Activated CD8-positive, alpha-beta T cell treated with anti-CD3 and anti-CD28 coated beads for 36 hours (primary cell): Measurements from ENCODE around the gene DEFB108B. TPM values are rescaled to one million over a fixed set of nuclear protein-coding genes. Genes with fewer than 3 reads are reported as not detected.
A peak's percentile ranks its signal among the peaks of the same experiment; 100 is the strongest.
"Not testable (repeated sequence)": the region's sequence is repeated elsewhere in the genome, so short reads cannot be mapped to it uniquely, and the experiment has no call there.

ENCODE experiments used
- ATAC-seq: fragments of 200-7000 bp; cut with Tn5 transposase; one replicate; pipeline ENCODE4 v1.10.0; 2021; ENCODE audit warnings: mild to moderate bottlenecking, moderate library complexity
- CTCF ChIA-PET: fragments of 350-600 bp; sonication (Branson Sonifier 250); formaldehyde crosslinking; loops from one replicate; lab custom pipeline; 2021; ENCODE audit warnings: antibody characterized with exemption; lab: Charles Lee
- POLR2A ChIA-PET: fragments of 350-600 bp; sonication (Branson Sonifier 250); formaldehyde crosslinking; loops from one replicate; lab custom pipeline; 2021; ENCODE audit warnings: antibody characterized with exemption; lab: Charles Lee
- DNase-seq: peaks from one replicate; pipeline ENCODE4 v3.0.0-alpha.2; 2020
- H3K27ac Mint-ChIP-seq: one replicate; pipeline ENCODE4 v1.8.0; 2021; ENCODE audit warnings: mild to moderate bottlenecking, mixed read lengths
- H3K27me3 Mint-ChIP-seq: one replicate; pipeline ENCODE4 v1.8.0; 2021; ENCODE audit warnings: mixed read lengths
- H3K36me3 Mint-ChIP-seq: one replicate; pipeline ENCODE4 v1.8.0; 2021; ENCODE audit warnings: low read depth, mixed read lengths
- H3K4me1 Mint-ChIP-seq: one replicate; pipeline ENCODE4 v1.8.0; 2021; ENCODE audit warnings: low read depth, mixed read lengths
- H3K4me3 Mint-ChIP-seq: one replicate; pipeline ENCODE4 v1.8.0; 2021; ENCODE audit warnings: mild to moderate bottlenecking, moderate library complexity, mixed read lengths
- H3K9me3 Mint-ChIP-seq: one replicate; pipeline ENCODE4 v1.8.0; 2021; ENCODE audit warnings: mixed read lengths
- intact Hi-C: fragments of 100-400 bp; cut with micrococcal nuclease; formaldehyde crosslinking; loops from one replicate; pipeline ENCODE4 v1.10.0; 2022
- total RNA-seq, 2 experiments: library from RNA; stranded (reverse); gene quantifications; one replicate each; pipeline ENCODE4 v1.2.3, GENCODE V29; 2021
- TF ChIP-seq, protein P1 (sequence below): fragments of 200-600 bp; IDR thresholded peaks from one replicate; pipeline ENCODE4 v1.8.0; 2022; ENCODE audit warnings: antibody characterized with exemption, mild to moderate bottlenecking

The DEFB108B gene
- total RNA-seq, 2 experiments from 2014 or later: not detected

DNA sequence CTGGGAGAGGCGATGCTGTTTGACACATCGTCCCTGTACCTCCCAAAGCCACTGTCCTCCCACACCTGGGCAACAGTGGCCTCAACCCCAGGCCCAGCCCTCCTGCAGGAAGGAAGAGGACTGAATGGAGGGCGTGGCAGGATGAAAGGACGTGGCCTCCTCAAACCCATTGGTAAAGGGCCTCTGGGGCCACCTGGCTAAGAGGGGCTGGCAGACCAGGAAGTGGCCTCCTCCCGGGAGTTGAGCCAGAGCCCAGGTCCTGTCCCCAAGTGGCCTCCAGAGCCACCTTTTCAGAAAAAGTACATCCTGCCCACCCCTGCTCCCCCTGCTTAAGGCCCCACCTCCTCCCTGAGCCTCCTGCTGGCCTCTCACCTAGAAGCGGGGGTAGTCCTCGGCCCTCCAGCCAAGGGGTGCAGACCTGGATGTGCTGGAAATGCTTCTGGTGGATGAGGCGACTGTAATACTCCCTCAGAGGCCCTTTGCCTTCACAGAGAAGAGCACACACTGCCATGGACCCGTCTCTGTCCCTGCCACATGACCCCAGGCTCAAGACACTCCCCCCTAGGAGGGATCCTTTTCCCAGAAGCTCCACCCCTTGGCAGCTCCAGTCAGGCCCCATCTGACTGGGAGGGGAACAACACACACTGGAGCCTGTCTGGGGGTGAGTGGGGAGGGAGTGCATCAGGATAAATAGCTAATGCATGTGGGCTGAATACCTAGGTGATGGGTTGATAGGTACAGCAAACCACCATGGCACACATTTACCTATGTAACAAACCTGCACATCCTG is 28.6 kb upstream of the DEFB108B start:
- H3K36me3 Mint-ChIP-seq, H3K4me1 Mint-ChIP-seq, CTCF ChIA-PET, POLR2A ChIA-PET, H3K9me3 Mint-ChIP-seq, H3K4me3 Mint-ChIP-seq, ATAC-seq, H3K27me3 Mint-ChIP-seq, DNase-seq, intact Hi-C loops, H3K27ac Mint-ChIP-seq: not testable (repeated sequence)

- H3K9me3 Mint-ChIP-seq, H3K36me3 Mint-ChIP-seq, ATAC-seq, intact Hi-C loops, H3K27ac Mint-ChIP-seq, H3K4me1 Mint-ChIP-seq, DNase-seq, POLR2A ChIA-PET, H3K27me3 Mint-ChIP-seq, CTCF ChIA-PET: not testable (repeated sequence)
- peak overlapping the region; percentile 77 for H3K4me3 Mint-ChIP-seq
Observed at GRCh38 chr11:71812529-71812928, 20.5 kb upstream of the DEFB108B start.

GRCh38 chr11:71813481-71814355 is 19.3 kb upstream of the DEFB108B start:
- H3K36me3 Mint-ChIP-seq, H3K27me3 Mint-ChIP-seq, H3K9me3 Mint-ChIP-seq, intact Hi-C loops, POLR2A ChIA-PET, H3K4me1 Mint-ChIP-seq: not testable (repeated sequence)
- Mint-ChIP-seq H3K4me3 (peak overlapping the region; percentile 77), H3K27ac (peak overlapping the region; percentile 82)
- TF ChIP-seq, protein P1, sequence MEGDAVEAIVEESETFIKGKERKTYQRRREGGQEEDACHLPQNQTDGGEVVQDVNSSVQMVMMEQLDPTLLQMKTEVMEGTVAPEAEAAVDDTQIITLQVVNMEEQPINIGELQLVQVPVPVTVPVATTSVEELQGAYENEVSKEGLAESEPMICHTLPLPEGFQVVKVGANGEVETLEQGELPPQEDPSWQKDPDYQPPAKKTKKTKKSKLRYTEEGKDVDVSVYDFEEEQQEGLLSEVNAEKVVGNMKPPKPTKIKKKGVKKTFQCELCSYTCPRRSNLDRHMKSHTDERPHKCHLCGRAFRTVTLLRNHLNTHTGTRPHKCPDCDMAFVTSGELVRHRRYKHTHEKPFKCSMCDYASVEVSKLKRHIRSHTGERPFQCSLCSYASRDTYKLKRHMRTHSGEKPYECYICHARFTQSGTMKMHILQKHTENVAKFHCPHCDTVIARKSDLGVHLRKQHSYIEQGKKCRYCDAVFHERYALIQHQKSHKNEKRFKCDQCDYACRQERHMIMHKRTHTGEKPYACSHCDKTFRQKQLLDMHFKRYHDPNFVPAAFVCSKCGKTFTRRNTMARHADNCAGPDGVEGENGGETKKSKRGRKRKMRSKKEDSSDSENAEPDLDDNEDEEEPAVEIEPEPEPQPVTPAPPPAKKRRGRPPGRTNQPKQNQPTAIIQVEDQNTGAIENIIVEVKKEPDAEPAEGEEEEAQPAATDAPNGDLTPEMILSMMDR: peak; percentile 60
- CTCF ChIA-PET: interaction anchor here (1.2 to 1.9 kb wide), 4 partner anchors 11 to 116 kb away, joined by 3 to 10 read pairs (median 5); partner anchors contain the start of genes RNF121 and XNDC1N
- DNase-seq: peak; percentile 85
- peak; percentile 99 for ATAC-seq

DNA sequence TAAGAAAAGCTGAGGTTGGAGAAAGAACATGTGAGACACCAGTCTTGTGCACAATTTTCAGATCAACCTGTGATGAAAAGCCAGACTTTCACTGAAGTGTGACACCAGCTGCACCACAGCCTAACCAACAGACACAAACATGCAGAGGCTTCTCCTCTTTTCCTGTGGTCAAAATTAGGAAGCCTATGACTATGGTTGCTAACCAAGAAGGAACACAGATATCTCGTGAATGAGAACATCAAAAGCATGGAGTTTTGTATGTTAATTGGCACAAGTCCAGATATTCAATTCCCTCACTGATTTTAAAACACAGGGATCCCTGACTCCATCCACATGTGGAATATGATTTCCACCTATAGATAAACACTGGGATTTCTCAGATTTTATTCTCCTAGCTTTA is 11.5 kb upstream of the DEFB108B start:
- CTCF ChIA-PET, H3K27ac Mint-ChIP-seq, H3K4me1 Mint-ChIP-seq, ATAC-seq, intact Hi-C loops, H3K36me3 Mint-ChIP-seq, DNase-seq, POLR2A ChIA-PET, H3K27me3 Mint-ChIP-seq, H3K4me3 Mint-ChIP-seq, H3K9me3 Mint-ChIP-seq: not testable (repeated sequence)

GRCh38 chr11:71829247-71829646 is 3.8 kb upstream of the DEFB108B start:
- H3K36me3 Mint-ChIP-seq, H3K27ac Mint-ChIP-seq, CTCF ChIA-PET, POLR2A ChIA-PET, H3K27me3 Mint-ChIP-seq, intact Hi-C loops, ATAC-seq, H3K4me3 Mint-ChIP-seq, DNase-seq, H3K4me1 Mint-ChIP-seq, H3K9me3 Mint-ChIP-seq: not testable (repeated sequence)

DNA sequence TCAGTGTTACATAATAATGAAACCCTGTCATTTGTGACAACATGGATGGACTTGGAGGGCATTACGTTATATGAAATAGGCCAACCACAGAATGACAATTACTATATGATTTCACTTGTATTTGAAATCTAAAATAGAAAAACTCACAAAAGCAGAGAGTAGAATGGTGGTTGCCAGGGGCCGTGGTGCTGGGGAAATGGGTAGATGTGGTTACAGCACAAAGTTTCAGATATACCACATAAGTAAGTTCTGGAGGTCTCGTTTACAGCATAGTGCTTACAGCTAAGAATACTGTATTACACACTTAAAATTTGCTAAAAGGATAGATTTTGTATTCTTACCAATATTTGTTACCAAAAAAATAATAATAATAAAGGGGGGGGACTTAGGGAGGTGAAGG is 3.3 kb upstream of the DEFB108B start:
- H3K27me3 Mint-ChIP-seq, intact Hi-C loops, H3K9me3 Mint-ChIP-seq, POLR2A ChIA-PET, H3K4me1 Mint-ChIP-seq, H3K4me3 Mint-ChIP-seq, H3K27ac Mint-ChIP-seq, ATAC-seq, H3K36me3 Mint-ChIP-seq, CTCF ChIA-PET: not testable (repeated sequence)
- DNase-seq: peak; percentile 44

DNA sequence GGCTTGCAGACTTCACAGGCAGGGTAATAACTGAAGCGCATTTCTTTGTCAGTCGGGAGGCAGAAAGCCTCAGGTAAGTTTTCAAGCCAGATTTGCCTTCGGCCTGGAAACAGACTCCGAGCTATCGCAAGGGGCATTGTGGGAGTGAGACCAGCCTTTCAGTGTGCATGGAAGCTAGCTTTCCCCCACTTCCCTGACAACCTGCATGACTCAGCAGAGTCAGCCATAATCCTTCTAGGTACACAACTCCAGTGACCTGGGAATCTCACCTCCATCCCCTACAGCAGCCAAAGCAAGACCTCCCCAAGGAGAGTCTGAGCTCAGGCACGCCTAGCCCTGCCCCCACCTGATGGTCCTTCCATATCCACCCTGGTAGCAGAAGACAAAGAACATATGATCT is 9.7 kb downstream of the DEFB108B start:
- H3K27ac Mint-ChIP-seq, H3K27me3 Mint-ChIP-seq, H3K36me3 Mint-ChIP-seq, H3K9me3 Mint-ChIP-seq, ATAC-seq, POLR2A ChIA-PET, H3K4me3 Mint-ChIP-seq, H3K4me1 Mint-ChIP-seq, CTCF ChIA-PET, DNase-seq, intact Hi-C loops: not testable (repeated sequence)

- ATAC-seq, CTCF ChIA-PET, H3K4me1 Mint-ChIP-seq, intact Hi-C loops, H3K9me3 Mint-ChIP-seq, H3K27me3 Mint-ChIP-seq, H3K4me3 Mint-ChIP-seq, H3K36me3 Mint-ChIP-seq, H3K27ac Mint-ChIP-seq, POLR2A ChIA-PET, DNase-seq: not testable (repeated sequence)
Observed at GRCh38 chr11:71843355-71843754, 10.4 kb downstream of the DEFB108B start.
